GM12878 (cell line): Measurements from ENCODE around the gene TMCO1. TPM values are rescaled to one million over a fixed set of nuclear protein-coding genes. Genes with fewer than 3 reads are reported as not detected.

Experiments
- ATF2 ChIP-seq: IDR thresholded peaks from 2 replicates; pipeline ENCODE4 v1.6.1; 2012; ENCODE audit warnings: low read length, inconsistent platforms
- BCL3 ChIP-seq: IDR thresholded peaks from 2 replicates; pipeline ENCODE4 v1.6.1; 2011; ENCODE audit warnings: borderline replicate concordance, low read depth, mild to moderate bottlenecking, moderate library complexity, low read length; ENCODE audit not compliant: insufficient read depth, poor library complexity, severe bottlenecking
- BHLHE40 ChIP-seq, 2 experiments: fragments of 450-650 bp in 1 of 2; IDR thresholded peaks; 2 replicates each; pipeline ENCODE4 v1.6.1; 2011 to 2017; ENCODE audit warnings: low read depth in 2 of 2, borderline replicate concordance in 1 of 2, improper control_type of control experiment in 1 of 2, low read length in 1 of 2, mild to moderate bottlenecking in 1 of 2
- BRCA1 ChIP-seq: IDR thresholded peaks from 2 replicates; pipeline ENCODE4 v1.6.1; 2011; ENCODE audit warnings: low read depth, low read length, improper control_type of control experiment
- CHD2 ChIP-seq: IDR thresholded peaks from 2 replicates; pipeline ENCODE4 v1.6.1; 2011; ENCODE audit warnings: low read depth, low read length, improper control_type of control experiment, borderline replicate concordance
- CHD4 ChIP-seq: fragments of 200-600 bp; sonication (generic); IDR thresholded peaks from 2 replicates; pipeline ENCODE4 v1.6.1; 2016; ENCODE audit warnings: mild to moderate bottlenecking
- DPF2 ChIP-seq: fragments of 450-650 bp; IDR thresholded peaks from 2 replicates; pipeline ENCODE4 v1.6.1; 2017; ENCODE audit warnings: mild to moderate bottlenecking
- HDAC2 ChIP-seq: fragments of 200-600 bp; sonication (generic); IDR thresholded peaks from 2 replicates; pipeline ENCODE4 v1.6.1; 2017
- IKZF1 ChIP-seq: fragments of 450-650 bp; conservative IDR thresholded peaks from 2 replicates; pipeline ENCODE4 v1.6.1; 2017; ENCODE audit warnings: antibody characterized with exemption, mild to moderate bottlenecking
- IKZF2 ChIP-seq, 2 experiments: fragments of 450-650 bp; IDR thresholded peaks; 2 replicates each; pipeline ENCODE4 v1.6.1; 2017; ENCODE audit warnings: mild to moderate bottlenecking in 2 of 2, moderate library complexity in 2 of 2
- IRF5 ChIP-seq: fragments of 450-650 bp; IDR thresholded peaks from 2 replicates; pipeline ENCODE4 v1.6.1; 2017; ENCODE audit warnings: borderline replicate concordance
- LARP7 ChIP-seq: fragments of 450-650 bp; IDR thresholded peaks from 2 replicates; pipeline ENCODE4 v1.6.1; 2017; ENCODE audit warnings: mild to moderate bottlenecking
- MLLT1 ChIP-seq: fragments of 450-650 bp; IDR thresholded peaks from 2 replicates; pipeline ENCODE4 v1.6.1; 2016; ENCODE audit warnings: mild to moderate bottlenecking
- MYB ChIP-seq: fragments of 150-350 bp; IDR thresholded peaks from 2 replicates; pipeline ENCODE4 v1.6.1; 2014; ENCODE audit warnings: mild to moderate bottlenecking, low read depth, low read length, borderline replicate concordance
- NFXL1 ChIP-seq: fragments of 450-650 bp; IDR thresholded peaks from 2 replicates; pipeline ENCODE4 v1.6.1; 2017; ENCODE audit warnings: antibody characterized with exemption, mild to moderate bottlenecking, borderline replicate concordance
- NFYB ChIP-seq: IDR thresholded peaks from 2 replicates; pipeline ENCODE4 v1.6.1; 2011; ENCODE audit warnings: low read depth, mild to moderate bottlenecking, low read length, improper control_type of control experiment, moderate library complexity; ENCODE audit not compliant: insufficient read depth
- NR2C1 ChIP-seq: fragments of 450-650 bp; IDR thresholded peaks from 2 replicates; pipeline ENCODE4 v1.6.1; 2017; ENCODE audit warnings: antibody characterized with exemption, mild to moderate bottlenecking, moderate library complexity
- NRF1 ChIP-seq: conservative IDR thresholded peaks from 2 replicates; pipeline ENCODE4 v1.6.1; 2011; ENCODE audit warnings: mild to moderate bottlenecking, low read depth, low read length, improper control_type of control experiment
- PML ChIP-seq: IDR thresholded peaks from 2 replicates; pipeline ENCODE4 v1.6.1; 2012; ENCODE audit warnings: low read length, inconsistent platforms
- RELA ChIP-seq: fragments of 450-650 bp; IDR thresholded peaks from 2 replicates; pipeline ENCODE4 v1.8.0; 2014; ENCODE audit warnings: borderline replicate concordance; ENCODE audit not compliant: partially characterized antibody
- ZBED1 ChIP-seq: IDR thresholded peaks from 2 replicates; pipeline ENCODE4 v1.6.1; 2016; ENCODE audit warnings: borderline replicate concordance
- ZNF384 ChIP-seq: IDR thresholded peaks from 2 replicates; pipeline ENCODE4 v1.6.1; 2012; ENCODE audit warnings: low read depth, mild to moderate bottlenecking, low read length, improper control_type of control experiment, borderline replicate concordance
- polyA plus RNA-seq, 11 experiments: library from polyadenylated mRNA; depleted of rRNA in 4 of 11; unstranded in 6 of 11; stranded (reverse) in 5 of 11; fragments of >200 nt; fragmentation: Nextera tagmentation in 4 of 11; fragmentation: Illumina TruSeq in 1 of 11; extraction: Ambion mirVana in 4 of 11; extraction: Trizol in 1 of 11; gene quantifications; 1 replicate in 1 of 11; 2 replicates in 10 of 11; pipeline versions ENCODE4 v1.2.1 to v1.2.3, GENCODE V29; 2011 to 2016; ENCODE audit warnings: inconsistent platforms in 2 of 11, missing spikeins in 2 of 11, low read depth in 1 of 11
- total RNA-seq, 4 experiments: library from RNA; depleted of rRNA in 3 of 4; stranded (reverse); fragments of >200 nt in 3 of 4; fragmentation: Illumina TruSeq in 1 of 4; extraction: Trizol in 1 of 4; gene quantifications; 2 replicates each; pipeline versions ENCODE4 v1.2.1 to v1.2.3, GENCODE V29; 2013 to 2021

TMCO1 gene
- total and polyA plus RNA-seq, 10 of the 15 experiments (the other 5 are each of a cell fraction or from before 2014, with no cell fraction given) = 50.3 to 253 (median 126) TPM

GRCh38 chr1:165768513-165769394 lies at the start of gene TMCO1 (continued):
- TF ChIP-seq IKZF1 = peak; percentile 72
- TF ChIP-seq MYB = no peak
- peak; percentile 99 for TF ChIP-seq CHD2
- TF ChIP-seq HDAC2 = no peak
- TF ChIP-seq BCL3 = peak; percentile 16
- TF ChIP-seq ZNF384 = no peak
- TF ChIP-seq NFYB = no peak; the same call in 1 of the 2 replicates
- no peak for TF ChIP-seq RELA
- peak; percentile 78; the same call in 1 of the 2 replicates for TF ChIP-seq MLLT1
- peak; percentile 88 for TF ChIP-seq IRF5
- TF ChIP-seq LARP7 = 0 out of 2 replicates have a peak, but pooled peaks have one; percentile 32
- TF ChIP-seq DPF2 = no peak
- TF ChIP-seq BHLHE40 (IDR thresholded peaks at IDR 0.05; ENCODE audit: borderline replicate concordance in 1 of 2, low read depth in 2 of 2, low read length in 1 of 2) = peak in 1 of 2 experiments; percentile 32; a peak in 1 of 4 replicates
- TF ChIP-seq NR2C1 = peak; percentile 100
- no peak for TF ChIP-seq NFXL1
- TF ChIP-seq CHD4 = no peak
- TF ChIP-seq PML = peak; percentile 80; the same call in 1 of the 2 replicates
- TF ChIP-seq IKZF2 (IDR thresholded peaks at IDR 0.05) = no peak; a peak in 2 of 4 replicates
- peak; percentile 90 for TF ChIP-seq BRCA1
- TF ChIP-seq ATF2 = peak; percentile 74
- peak; percentile 57; the same call in 1 of the 2 replicates for TF ChIP-seq ZBED1
- no peak for TF ChIP-seq NRF1
